CD4-positive, alpha-beta T cell (primary cell): ENCODE data around the gene HBG1. TPM values are rescaled to one million over a fixed set of nuclear protein-coding genes. Genes with fewer than 3 reads are reported as not detected.

Experiments
- ATAC-seq: fragments of 200-7000 bp; cut with Tn5 transposase; one replicate; pipeline ENCODE4 v1.10.0; 2022; ENCODE audit warnings: mild to moderate bottlenecking; ENCODE audit not compliant: poor library complexity
- CTCF ChIA-PET: fragments of 350-600 bp; sonication (Branson Sonifier 250); formaldehyde crosslinking; loops from one replicate; lab custom pipeline; 2021; ENCODE audit warnings: antibody characterized with exemption, inconsistent platforms; lab: Charles Lee
- POLR2A ChIA-PET: fragments of 350-600 bp; sonication (Branson Sonifier 250); formaldehyde crosslinking; loops from one replicate; lab custom pipeline; 2021; ENCODE audit warnings: antibody characterized with exemption, inconsistent platforms; lab: Charles Lee
- DNase-seq, 14 experiments: peaks; one replicate each; pipeline ENCODE4 v3.0.0-alpha.2; 2013 to 2020; ENCODE audit warnings: mixed read lengths in 2 of 14
- H3K27ac ChIP-seq, 2 donors: one replicate each; pipeline versions ENCODE4 v1.5.1 to v1.7.0; 2013; ENCODE audit warnings: low read length in 2 of 2, low read depth in 1 of 2, mild to moderate bottlenecking in 1 of 2
- H3K27me3 ChIP-seq, 2 experiments: 1 replicate in 1 of 2; 2 replicates in 1 of 2; pipeline versions ENCODE4 v1.6.1 to v1.7.0; 2013; ENCODE audit warnings: low read length in 2 of 2, control low read depth in 1 of 2, mild to moderate bottlenecking in 1 of 2, moderate library complexity in 1 of 2; ENCODE audit not compliant: insufficient read depth in 2 of 2, control insufficient read depth in 1 of 2
- H3K36me3 ChIP-seq: one replicate; pipeline ENCODE4 v1.6.1; 2013; ENCODE audit warnings: low read length, control low read depth; ENCODE audit not compliant: insufficient read depth
- H3K4me1 ChIP-seq: one replicate; pipeline ENCODE4 v1.6.1; 2013; ENCODE audit warnings: low read length, control low read depth; ENCODE audit not compliant: insufficient read depth
- H3K4me3 ChIP-seq: one replicate; pipeline ENCODE4 v1.5.1; 2013; ENCODE audit warnings: mild to moderate bottlenecking, low read length, moderate library complexity
- H3K9me3 ChIP-seq, 2 experiments: 1 replicate in 1 of 2; 2 replicates in 1 of 2; pipeline versions ENCODE4 v1.6.1 to v1.7.0; 2013; ENCODE audit warnings: low read length in 2 of 2, mild to moderate bottlenecking in 2 of 2, control low read depth in 1 of 2, moderate library complexity in 1 of 2; ENCODE audit not compliant: control insufficient read depth in 1 of 2, insufficient read depth in 1 of 2
- H3K27ac Mint-ChIP-seq: one replicate; pipeline ENCODE4 v1.8.0; 2020; ENCODE audit warnings: mixed read lengths
- H3K27me3 Mint-ChIP-seq: one replicate; pipeline ENCODE4 v1.8.0; 2021; ENCODE audit warnings: mixed read lengths
- H3K36me3 Mint-ChIP-seq: one replicate; pipeline ENCODE4 v1.8.0; 2021; ENCODE audit warnings: low read depth, mixed read lengths
- H3K4me1 Mint-ChIP-seq: one replicate; pipeline ENCODE4 v1.8.0; 2021; ENCODE audit warnings: low read depth, mixed read lengths
- H3K4me3 Mint-ChIP-seq: one replicate; pipeline ENCODE4 v1.8.0; 2020; ENCODE audit warnings: mild to moderate bottlenecking, mixed read lengths
- H3K9me3 Mint-ChIP-seq: one replicate; pipeline ENCODE4 v1.8.0; 2020; ENCODE audit warnings: mixed read lengths
- intact Hi-C, 2 experiments: fragments of 100-400 bp; cut with DNase I in 1 of 2; cut with micrococcal nuclease in 1 of 2; formaldehyde crosslinking; loops; one replicate each; pipeline versions ENCODE4 v1.15.1 to v1.9.0; 2023 to 2025; cut with DNase I, micrococcal nuclease
- total RNA-seq, 174 experiments: library from RNA in 2 of 174; stranded (reverse) in 2 of 174; gene quantifications; one replicate each; pipeline ENCODE4 v1.2.3 and lab custom pipeline; 2021 to 2026
- TF ChIP-seq, protein P1 (sequence below): fragments of 200-600 bp; IDR thresholded peaks from one replicate; pipeline ENCODE4 v1.8.0; 2022; ENCODE audit warnings: antibody characterized with exemption, mild to moderate bottlenecking

Gene HBG1
- total RNA-seq, 2 experiments from 2014 or later, result not detected

DNA sequence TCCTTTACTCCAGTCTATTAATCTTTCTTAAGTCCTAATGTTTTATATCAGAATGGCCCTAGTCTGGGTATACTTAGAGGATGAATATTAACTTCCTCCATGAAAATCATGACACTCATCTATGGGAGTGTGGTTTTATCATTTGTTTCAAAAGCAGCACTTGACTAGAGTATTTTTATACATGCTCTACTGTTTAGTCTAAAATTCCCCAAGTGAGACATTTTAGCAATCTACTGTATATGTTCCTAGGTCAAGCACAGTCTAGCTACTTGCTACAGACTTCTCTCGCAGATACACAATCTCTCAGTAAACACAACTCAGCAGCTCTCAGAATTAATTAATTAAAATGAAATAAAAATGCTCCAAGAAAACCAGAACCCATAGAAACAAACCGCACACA is 19.9 kb downstream of the HBG1 start:
- H3K4me3 Mint-ChIP-seq, result no peak overlapping the region
- Histone ChIP-seq H3K4me3 (no peak overlapping the region), H3K36me3 (no peaks in the 10 kb centered on the region), H3K27me3 (peaks cover 0 to 11% of the 10 kb centered on the region in 2 experiments), H3K9me3 (peaks cover 0 to 11% of the 10 kb centered on the region in 2 experiments), H3K27ac (no peak overlapping the region), H3K4me1 (no peaks in the 10 kb centered on the region)
- ATAC-seq, result no peak
- no peaks in the 10 kb centered on the region for H3K27me3 Mint-ChIP-seq
- intact Hi-C loops, result no loop called here
- POLR2A ChIA-PET, result no interaction called here
- TF ChIP-seq, protein P1, sequence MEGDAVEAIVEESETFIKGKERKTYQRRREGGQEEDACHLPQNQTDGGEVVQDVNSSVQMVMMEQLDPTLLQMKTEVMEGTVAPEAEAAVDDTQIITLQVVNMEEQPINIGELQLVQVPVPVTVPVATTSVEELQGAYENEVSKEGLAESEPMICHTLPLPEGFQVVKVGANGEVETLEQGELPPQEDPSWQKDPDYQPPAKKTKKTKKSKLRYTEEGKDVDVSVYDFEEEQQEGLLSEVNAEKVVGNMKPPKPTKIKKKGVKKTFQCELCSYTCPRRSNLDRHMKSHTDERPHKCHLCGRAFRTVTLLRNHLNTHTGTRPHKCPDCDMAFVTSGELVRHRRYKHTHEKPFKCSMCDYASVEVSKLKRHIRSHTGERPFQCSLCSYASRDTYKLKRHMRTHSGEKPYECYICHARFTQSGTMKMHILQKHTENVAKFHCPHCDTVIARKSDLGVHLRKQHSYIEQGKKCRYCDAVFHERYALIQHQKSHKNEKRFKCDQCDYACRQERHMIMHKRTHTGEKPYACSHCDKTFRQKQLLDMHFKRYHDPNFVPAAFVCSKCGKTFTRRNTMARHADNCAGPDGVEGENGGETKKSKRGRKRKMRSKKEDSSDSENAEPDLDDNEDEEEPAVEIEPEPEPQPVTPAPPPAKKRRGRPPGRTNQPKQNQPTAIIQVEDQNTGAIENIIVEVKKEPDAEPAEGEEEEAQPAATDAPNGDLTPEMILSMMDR, result no peak
- no peak overlapping the region for H3K27ac Mint-ChIP-seq
- CTCF ChIA-PET, result no interaction called here
- H3K4me1 Mint-ChIP-seq, result peaks cover 4% of the 10 kb centered on the region
- no peaks in the 10 kb centered on the region for H3K36me3 Mint-ChIP-seq
- H3K9me3 Mint-ChIP-seq, result no peaks in the 10 kb centered on the region
- DNase-seq, result no peak

- Histone ChIP-seq H3K36me3 (no peaks in the 10 kb centered on the region), H3K9me3 (peaks cover 0 to 12% of the 10 kb centered on the region in 2 experiments), H3K27me3 (peaks cover 0 to 13% of the 10 kb centered on the region in 2 experiments), H3K27ac (no peak overlapping the region), H3K4me3 (no peak overlapping the region), H3K4me1 (no peaks in the 10 kb centered on the region)
- no peak for ATAC-seq
- Mint-ChIP-seq H3K36me3 (no peaks in the 10 kb centered on the region), H3K4me3 (no peak overlapping the region), H3K27me3 (no peaks in the 10 kb centered on the region), H3K27ac (no peak overlapping the region), H3K9me3 (no peaks in the 10 kb centered on the region), H3K4me1 (peaks cover 1% of the 10 kb centered on the region)
- POLR2A ChIA-PET, result no interaction called here
- DNase-seq, result no peak
- TF ChIP-seq, protein P1, result no peak
- intact Hi-C loops, result no loop called here
- CTCF ChIA-PET, result no interaction called here
Measured at GRCh38 chr11:5229356-5229755, 20.3 kb downstream of the HBG1 start.

DNA sequence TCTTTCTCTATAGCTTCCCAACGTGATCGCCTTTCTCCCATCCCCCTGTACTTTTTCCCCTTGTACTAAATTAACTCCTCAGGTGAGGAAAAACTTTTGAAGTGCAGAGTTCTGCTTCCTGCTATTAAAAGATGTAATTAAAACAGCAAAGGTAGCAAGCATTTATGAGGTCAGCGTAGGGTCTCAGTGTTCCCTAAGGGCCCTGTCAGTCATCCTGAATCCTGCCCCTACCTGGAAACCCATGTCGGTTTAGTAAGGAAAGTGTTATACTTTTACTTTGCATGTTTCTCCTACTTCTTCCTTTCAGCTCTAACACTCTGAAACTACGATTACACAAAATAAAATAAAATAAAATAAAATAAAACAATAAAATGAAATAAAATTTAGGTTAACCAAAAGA is 21.5 kb downstream of the HBG1 start:
- no peak overlapping the region for H3K27ac ChIP-seq
- Mint-ChIP-seq H3K27me3 (peaks cover 6% of the 10 kb centered on the region), H3K4me1 (no peaks in the 10 kb centered on the region)

More for the DNA sequence above, 21.5 kb downstream of the HBG1 start:
- H3K9me3 ChIP-seq, result peaks cover 0 to 12% of the 10 kb centered on the region in 2 experiments
- no peak for DNase-seq
- no peak overlapping the region for H3K27ac Mint-ChIP-seq
- peaks cover 0 to 13% of the 10 kb centered on the region in 2 experiments for H3K27me3 ChIP-seq
- H3K4me3 ChIP-seq, result no peak overlapping the region
- H3K4me1 ChIP-seq, result no peaks in the 10 kb centered on the region
- POLR2A ChIA-PET, result no interaction called here
- CTCF ChIA-PET, result no interaction called here
- TF ChIP-seq, protein P1, result no peak
- no peaks in the 10 kb centered on the region for H3K36me3 Mint-ChIP-seq
- ATAC-seq, result no peak
- H3K36me3 ChIP-seq, result no peaks in the 10 kb centered on the region
- intact Hi-C loops, result no loop called here
- H3K4me3 Mint-ChIP-seq, result no peak overlapping the region
- no peaks in the 10 kb centered on the region for H3K9me3 Mint-ChIP-seq
